PC-9 (cell line): ENCODE measurements around the gene CA12.

Experiments
- EZH2 ChIP-seq: fragments of 200-600 bp; sonication (generic); IDR thresholded peaks from 2 replicates; pipeline ENCODE4 v1.8.0; 2017; ENCODE audit warnings: antibody characterized with exemption, low read depth
- TF ChIP-seq, protein P1 (sequence below): fragments of 200-600 bp; sonication (generic); conservative IDR thresholded peaks from 2 replicates; pipeline ENCODE4 v1.6.1; 2017; ENCODE audit warnings: mixed run types, antibody characterized with exemption, mild to moderate bottlenecking, moderate library complexity

DNA sequence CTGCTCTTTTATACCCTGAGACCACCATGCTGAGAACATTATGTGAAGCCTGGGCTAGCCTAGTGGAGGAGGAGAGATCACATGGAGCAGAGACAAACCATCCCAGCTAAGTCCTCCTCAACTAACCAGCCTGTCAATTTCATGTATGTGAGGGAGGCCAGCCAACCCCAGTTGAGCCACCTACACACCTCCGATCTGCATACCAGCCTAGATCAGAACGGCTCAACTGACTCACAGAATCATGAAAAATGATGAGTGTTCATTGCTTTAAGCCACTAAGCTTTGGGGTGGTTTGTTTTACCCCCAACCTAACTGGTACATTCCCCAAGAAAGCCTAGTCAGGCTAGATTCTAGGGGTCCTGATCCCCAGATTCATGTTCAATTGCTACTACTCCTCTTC, 19.4 kb upstream of the CA12 start:
- TF ChIP-seq, protein P1, sequence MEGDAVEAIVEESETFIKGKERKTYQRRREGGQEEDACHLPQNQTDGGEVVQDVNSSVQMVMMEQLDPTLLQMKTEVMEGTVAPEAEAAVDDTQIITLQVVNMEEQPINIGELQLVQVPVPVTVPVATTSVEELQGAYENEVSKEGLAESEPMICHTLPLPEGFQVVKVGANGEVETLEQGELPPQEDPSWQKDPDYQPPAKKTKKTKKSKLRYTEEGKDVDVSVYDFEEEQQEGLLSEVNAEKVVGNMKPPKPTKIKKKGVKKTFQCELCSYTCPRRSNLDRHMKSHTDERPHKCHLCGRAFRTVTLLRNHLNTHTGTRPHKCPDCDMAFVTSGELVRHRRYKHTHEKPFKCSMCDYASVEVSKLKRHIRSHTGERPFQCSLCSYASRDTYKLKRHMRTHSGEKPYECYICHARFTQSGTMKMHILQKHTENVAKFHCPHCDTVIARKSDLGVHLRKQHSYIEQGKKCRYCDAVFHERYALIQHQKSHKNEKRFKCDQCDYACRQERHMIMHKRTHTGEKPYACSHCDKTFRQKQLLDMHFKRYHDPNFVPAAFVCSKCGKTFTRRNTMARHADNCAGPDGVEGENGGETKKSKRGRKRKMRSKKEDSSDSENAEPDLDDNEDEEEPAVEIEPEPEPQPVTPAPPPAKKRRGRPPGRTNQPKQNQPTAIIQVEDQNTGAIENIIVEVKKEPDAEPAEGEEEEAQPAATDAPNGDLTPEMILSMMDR = no peak
- no peak for TF ChIP-seq EZH2
